SH-SY5Y (cell line): ENCODE data around the gene TMEM271.

ENCODE experiments used
- GATA2 ChIP-seq: IDR thresholded peaks from 2 replicates; pipeline ENCODE4 v1.6.1; 2011; ENCODE audit warnings: mild to moderate bottlenecking, low read depth, low read length
- GATA3 ChIP-seq: IDR thresholded peaks from 2 replicates; pipeline ENCODE4 v1.6.1; 2011; ENCODE audit warnings: low read depth, mild to moderate bottlenecking, low read length, moderate library complexity

- TF ChIP-seq GATA2 = no peak
- TF ChIP-seq GATA3 = no peak
Measured at GRCh38 chr4:620201-620600, 44.1 kb upstream of the TMEM271 start.
